ENCODE data around the gene ARAP1. TPM values are rescaled to one million over a fixed set of nuclear protein-coding genes. Genes with fewer than 3 reads are reported as not detected.

ARAP1 gene
- total RNA-seq, 1 donor = 95.2 TPM

GRCh38 chr11:72754149-72754543, 1.9 kb upstream of the ARAP1 start:
- Histone ChIP-seq H3K79me2 (ENCODE audit: insufficient read depth, low read length) (peaks cover 27% of the 10 kb centered on the region), H3K27me3 (ENCODE audit: insufficient read depth, low read length) (no peaks in the 10 kb centered on the region), H3K4me2 (ENCODE audit: insufficient read depth, low read length) (no peak overlapping the region), H3K4me1 (ENCODE audit: insufficient read depth, low read length) (peaks cover 30% of the 10 kb centered on the region), H3K36me3 (ENCODE audit: insufficient read depth, low read length) (no peaks in the 10 kb centered on the region), H3K9me3 (ENCODE audit: low read depth, low read length) (no peaks in the 10 kb centered on the region), H4K20me1 (ENCODE audit: insufficient read depth, low read length) (peaks cover 2% of the 10 kb centered on the region), H3K27ac (ENCODE audit: low read depth, low read length) (no peak overlapping the region), H2AFZ (ENCODE audit: low read length) (no peak overlapping the region), H3K4me3 (ENCODE audit: insufficient read depth, low read length) (no peak overlapping the region)
- no peak for TF ChIP-seq CTCF (IDR thresholded peaks at IDR 0.05; ENCODE audit: extremely low read depth, low read depth, low read length)
- no peak for DNase-seq (ENCODE audit: insufficient read length, low spot score, missing footprints)

- peak overlapping the region; percentile 89 for H3K4me2 ChIP-seq (ENCODE audit: insufficient read depth, low read length)
- H3K4me3 ChIP-seq (ENCODE audit: insufficient read depth, low read length) = no peak overlapping the region
- H4K20me1 ChIP-seq (ENCODE audit: insufficient read depth, low read length) = peaks cover 5% of the 10 kb centered on the region
- H3K27me3 ChIP-seq (ENCODE audit: insufficient read depth, low read length) = no peaks in the 10 kb centered on the region
- H3K9me3 ChIP-seq (ENCODE audit: low read depth, low read length) = no peaks in the 10 kb centered on the region
- no peaks in the 10 kb centered on the region for H3K36me3 ChIP-seq (ENCODE audit: insufficient read depth, low read length)
- H2AFZ ChIP-seq (ENCODE audit: low read length) = no peak overlapping the region
- no peak overlapping the region for H3K27ac ChIP-seq (ENCODE audit: low read depth, low read length)
- peak; percentile 26 for TF ChIP-seq CTCF (IDR thresholded peaks at IDR 0.05; ENCODE audit: extremely low read depth, low read depth, low read length)
- DNase-seq (ENCODE audit: insufficient read length, low spot score, missing footprints) = peak; percentile 93
- peaks cover 33% of the 10 kb centered on the region for H3K79me2 ChIP-seq (ENCODE audit: insufficient read depth, low read length)
- H3K4me1 ChIP-seq (ENCODE audit: insufficient read depth, low read length) = peaks cover 24% of the 10 kb centered on the region
These were observed 1.3 kb upstream of the ARAP1 start for GRCh38 chr11:72753341-72754148.

- TF ChIP-seq CTCF (IDR thresholded peaks at IDR 0.05; ENCODE audit: extremely low read depth, low read depth, low read length) = no peak
- Histone ChIP-seq H3K79me2 (ENCODE audit: insufficient read depth, low read length) (peaks cover 40% of the 10 kb centered on the region), H3K9me3 (ENCODE audit: low read depth, low read length) (no peaks in the 10 kb centered on the region), H3K4me2 (ENCODE audit: insufficient read depth, low read length) (peak overlapping the region; percentile 89), H3K27ac (ENCODE audit: low read depth, low read length) (no peak overlapping the region), H2AFZ (ENCODE audit: low read length) (peak overlapping the region; percentile 71), H3K36me3 (ENCODE audit: insufficient read depth, low read length) (no peaks in the 10 kb centered on the region), H3K4me1 (ENCODE audit: insufficient read depth, low read length) (peaks cover 19% of the 10 kb centered on the region), H4K20me1 (ENCODE audit: insufficient read depth, low read length) (peaks cover 5% of the 10 kb centered on the region), H3K27me3 (ENCODE audit: insufficient read depth, low read length) (no peaks in the 10 kb centered on the region), H3K4me3 (ENCODE audit: insufficient read depth, low read length) (peak overlapping the region; percentile 87)
- DNase-seq (ENCODE audit: insufficient read length, low spot score, missing footprints) = peak; percentile 90
These were observed 806 bp downstream of the ARAP1 start for GRCh38 chr11:72751116-72752087.

All from osteoblast (primary cell).